WI38 (cell line): ENCODE measurements around the gene CFAP43.

Experiments used
- H3K4me3 ChIP-seq: 2 replicates; pipeline ENCODE4 v1.5.1; 2011; ENCODE audit warnings: low read depth, mild to moderate bottlenecking, control low read depth, low read length
- CTCF ChIP-seq: IDR thresholded peaks from 2 replicates; pipeline ENCODE4 v1.5.1; 2012; ENCODE audit warnings: low read depth, mild to moderate bottlenecking, control low read depth, low read length

CFAP43 gene

GRCh38 chr10:104121485-104122224, 110.5 kb downstream of the CFAP43 start, which contains the start of gene SFR1:
TSS of gene SFR1 (plus strand) at chr10:104122171. CDS start at chr10:104122184, 13 bp downstream.
- TF ChIP-seq CTCF: no peak
- peak within 1 kb of the TSS; percentile 96 for H3K4me3 ChIP-seq

- no peak for TF ChIP-seq CTCF
- H3K4me3 ChIP-seq: peak overlapping the region; percentile 84
Observed at GRCh38 chr10:104120903-104121484, 111.2 kb downstream of the CFAP43 start.

- H3K4me3 ChIP-seq: peak overlapping the region; percentile 84
- no peak for TF ChIP-seq CTCF
Observed at GRCh38 chr10:104120512-104120902, 111.7 kb downstream of the CFAP43 start.

- H3K4me3 ChIP-seq: no peak overlapping the region
- TF ChIP-seq CTCF: no peak
Observed at GRCh38 chr10:104119996-104120395, 112.2 kb downstream of the CFAP43 start.

GRCh38 chr10:104117839-104118323, 114.3 kb downstream of the CFAP43 start:
- no peak for TF ChIP-seq CTCF
- no peak overlapping the region for H3K4me3 ChIP-seq

- no peak for TF ChIP-seq CTCF
- no peak overlapping the region for H3K4me3 ChIP-seq
Observed at GRCh38 chr10:104113376-104113956, 118.7 kb downstream of the CFAP43 start.

- H3K4me3 ChIP-seq: no peak overlapping the region
- no peak for TF ChIP-seq CTCF
Observed at GRCh38 chr10:104109908-104110662, 122.1 kb downstream of the CFAP43 start.
